ENCODE data around the gene GALNT12. TPM values are rescaled to one million over a fixed set of nuclear protein-coding genes. Genes with fewer than 3 reads are reported as not detected.

The GALNT12 gene
- total RNA-seq, 1 donor from 2014 or later: 1.4 TPM

DNA sequence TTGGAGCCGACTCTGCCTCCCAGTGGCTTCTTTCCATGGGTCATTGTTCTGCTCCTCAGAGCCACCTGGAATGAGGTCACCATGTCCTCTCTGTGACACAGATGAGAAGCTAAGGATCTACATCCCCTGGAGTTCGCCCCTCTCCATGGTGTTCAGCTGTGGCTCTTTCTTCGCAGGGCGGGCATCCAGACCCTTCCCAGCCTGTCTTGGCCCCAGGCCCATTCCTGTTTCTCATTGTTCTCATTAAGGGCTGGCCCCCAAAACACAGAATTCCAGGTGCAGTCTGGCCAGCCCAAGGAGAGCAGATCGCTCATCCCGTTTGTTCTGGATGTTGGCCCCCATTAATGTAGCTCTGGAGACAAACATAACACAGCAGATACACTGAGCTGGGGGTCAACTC, 69.8 kb downstream of the GALNT12 start:
- peak; percentile 39 for DNase-seq (ENCODE audit: low spot score)

DNA sequence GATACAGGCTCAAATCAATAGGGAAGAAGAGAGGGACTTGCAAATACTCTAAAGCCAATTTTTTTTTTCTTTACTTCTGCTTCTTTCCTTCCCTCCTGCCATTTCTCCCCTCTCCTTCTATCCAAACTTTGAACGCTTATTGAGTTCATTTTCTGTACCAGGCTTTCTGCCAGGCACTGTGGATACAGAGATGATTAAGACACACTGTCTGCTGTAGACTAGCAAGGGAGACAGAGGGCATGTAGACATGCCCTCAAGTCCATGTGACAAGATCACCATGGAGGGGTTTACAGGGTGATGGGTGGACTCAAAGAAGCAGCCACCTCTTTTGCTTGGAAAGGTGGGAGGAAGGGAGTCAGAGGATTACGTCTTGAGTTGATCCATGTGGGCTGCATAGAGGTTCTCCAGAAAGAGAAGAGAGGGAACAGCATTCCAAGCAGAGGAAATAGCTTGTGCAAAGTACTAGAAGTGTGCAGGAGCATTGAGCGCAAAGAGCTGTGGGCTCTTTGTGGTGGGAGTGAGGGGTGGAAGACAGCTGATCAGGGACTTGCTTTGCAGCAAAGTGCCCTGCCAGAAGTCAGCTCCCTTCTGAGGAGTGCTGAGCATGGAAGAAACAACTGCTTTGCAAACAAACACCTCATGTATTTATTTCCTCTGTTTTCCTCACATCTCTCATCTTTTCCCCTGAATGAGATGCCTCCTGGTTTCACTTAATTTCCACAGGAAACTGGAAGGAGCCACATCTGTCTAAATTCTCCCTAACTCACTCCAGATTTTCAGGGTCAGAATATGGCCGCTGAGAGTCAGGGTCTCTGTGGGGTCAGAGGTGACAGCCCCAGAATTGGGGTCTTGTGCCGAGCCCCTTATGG, 71.9 kb downstream of the GALNT12 start:
- peak; percentile 39 for DNase-seq (ENCODE audit: low spot score)

DNA sequence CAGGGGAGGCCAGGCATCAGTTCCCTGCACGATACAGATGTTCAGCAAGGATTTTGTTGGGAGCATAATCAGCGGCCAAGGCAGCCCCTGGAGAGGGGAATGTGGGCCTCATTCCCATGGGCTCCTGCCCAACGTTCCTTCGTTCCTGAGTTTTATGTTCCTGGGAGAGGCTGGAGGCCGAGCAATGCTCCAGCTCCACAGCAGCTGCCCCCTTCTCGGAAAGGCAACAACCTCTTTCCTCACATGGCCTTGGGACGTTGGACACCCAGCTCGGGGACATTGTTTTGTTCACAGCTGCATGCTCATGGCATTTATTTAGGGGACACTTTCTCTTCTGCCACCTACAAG, 72.5 kb downstream of the GALNT12 start:
- peak; percentile 62 for DNase-seq (ENCODE audit: low spot score)

DNA sequence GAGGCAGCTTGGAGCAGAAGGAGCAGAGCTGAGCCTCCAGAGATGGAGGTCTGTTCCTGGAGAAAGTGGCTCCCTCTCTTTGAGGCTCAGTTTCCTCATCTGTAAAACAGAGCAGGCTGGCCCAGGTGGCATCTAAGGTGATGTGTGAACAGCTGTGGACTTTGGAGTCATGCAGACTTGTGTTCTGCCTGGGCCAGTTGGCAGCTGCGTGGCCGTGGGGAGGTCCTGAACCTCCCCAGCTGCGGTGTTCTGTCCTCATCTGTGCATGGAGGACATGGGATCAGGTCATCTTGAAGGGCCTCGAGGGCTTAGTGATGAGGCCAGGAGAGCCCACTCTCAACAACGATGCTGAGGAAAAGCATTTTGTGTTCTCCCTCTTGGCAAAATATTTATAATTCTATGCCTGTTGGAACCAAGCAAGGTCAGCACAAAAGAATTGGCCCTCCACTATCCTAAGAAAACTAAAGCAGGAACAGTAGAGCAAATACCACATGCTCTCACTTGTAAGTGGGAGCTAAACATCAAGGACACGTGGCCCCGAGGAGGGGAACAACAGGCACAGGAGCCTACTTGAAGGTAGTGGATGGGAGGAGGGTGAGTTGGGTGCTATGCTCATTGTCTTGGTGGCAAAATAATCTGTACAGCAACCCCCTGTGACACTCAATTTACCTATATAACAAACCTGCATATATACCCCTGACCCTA, 73.0 kb downstream of the GALNT12 start:
- DNase-seq (ENCODE audit: low spot score): peak; percentile 26

DNA sequence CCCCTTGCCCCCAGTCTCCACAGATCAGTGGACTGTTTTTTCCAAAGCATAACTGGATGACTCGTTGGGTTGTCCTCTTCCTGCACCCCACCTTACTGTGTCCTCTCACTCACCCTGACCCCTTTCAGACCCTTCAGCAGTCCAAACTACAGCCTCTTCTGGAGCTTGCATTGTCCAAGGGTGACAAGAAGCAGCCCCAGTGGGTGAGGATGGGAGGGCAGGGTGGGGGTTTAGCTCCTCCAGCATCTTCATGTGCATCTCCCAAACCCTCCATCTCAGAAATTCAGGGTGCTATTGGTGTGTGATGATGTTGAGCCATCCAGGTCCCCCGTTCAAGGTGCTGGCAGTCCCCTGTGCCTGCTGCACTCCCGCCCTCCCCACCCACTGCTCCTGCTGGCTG, 73.9 kb downstream of the GALNT12 start:
- DNase-seq (ENCODE audit: low spot score): peak; percentile 57

DNA sequence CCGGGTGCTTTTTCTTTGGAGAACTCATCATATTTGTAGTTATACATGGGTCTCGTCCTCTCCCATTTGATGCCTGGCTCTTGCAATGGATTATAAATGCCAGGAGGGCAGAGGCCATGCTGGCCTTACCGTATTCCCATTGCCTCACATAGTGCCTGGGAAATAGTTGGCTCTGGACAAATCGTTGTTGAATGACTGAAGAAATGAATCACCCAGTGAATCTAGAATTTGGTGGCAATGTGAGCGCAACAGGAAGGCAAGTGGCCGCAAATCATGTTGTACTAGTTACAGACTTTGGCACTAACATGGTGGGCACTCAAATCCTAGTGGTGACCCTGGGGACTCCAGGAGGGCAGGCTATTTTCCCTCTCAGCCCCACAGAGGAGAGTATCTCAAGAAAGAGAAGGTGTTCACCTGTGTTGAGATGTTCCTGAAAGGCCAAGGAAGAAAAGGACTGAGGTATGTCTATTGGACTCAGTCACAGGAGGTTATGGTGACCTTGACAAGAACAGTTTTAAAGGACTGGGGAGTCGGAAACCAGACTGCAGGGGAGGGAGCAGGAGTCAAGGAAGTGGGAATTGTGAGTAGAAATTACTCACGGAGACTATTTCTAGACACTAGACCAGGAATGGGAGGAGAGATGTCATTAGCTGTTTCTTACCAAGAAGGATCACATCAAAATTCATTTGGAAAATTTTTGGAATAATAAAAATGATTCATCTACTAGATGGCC, 74.5 kb downstream of the GALNT12 start:
- DNase-seq (ENCODE audit: low spot score): peak; percentile 11

DNA sequence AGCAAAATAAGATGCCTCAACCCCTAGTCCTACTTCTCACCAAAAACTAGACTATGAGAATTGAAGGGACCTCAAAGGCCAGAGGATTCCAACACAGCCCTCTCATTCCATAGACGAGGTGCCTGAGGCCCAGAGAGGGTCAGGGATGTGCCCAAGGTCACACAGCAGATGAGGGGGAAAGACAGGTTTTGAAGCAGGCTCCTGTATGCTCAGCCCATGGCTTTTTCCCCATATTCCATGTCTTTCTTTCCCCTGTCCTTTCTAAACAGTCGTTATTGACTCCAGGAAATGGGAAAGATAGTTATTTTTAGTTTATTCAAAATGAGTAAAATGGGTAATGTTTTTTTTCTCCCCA, 75.1 kb downstream of the GALNT12 start:
- peak; percentile 8 for DNase-seq (ENCODE audit: low spot score)

DNA sequence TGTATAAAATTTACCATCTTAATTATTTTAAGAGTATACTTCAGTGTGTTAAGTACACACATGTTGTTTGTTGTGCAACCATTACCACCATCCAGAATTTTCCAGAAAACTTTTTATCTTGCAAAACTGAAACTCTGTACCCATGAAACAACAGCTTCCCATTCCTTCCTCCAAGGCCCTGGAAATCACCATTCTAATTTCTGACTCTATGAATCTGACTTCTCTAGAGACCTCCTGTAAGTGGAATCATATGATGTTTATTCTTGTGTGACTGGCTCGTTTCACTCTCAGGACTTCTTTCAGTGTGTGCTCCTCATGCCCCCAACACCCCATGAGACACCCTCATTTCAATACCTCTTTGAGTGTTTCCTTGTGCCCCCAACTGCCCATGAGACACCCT, 75.8 kb downstream of the GALNT12 start:
- DNase-seq (ENCODE audit: low spot score): no peak

DNA sequence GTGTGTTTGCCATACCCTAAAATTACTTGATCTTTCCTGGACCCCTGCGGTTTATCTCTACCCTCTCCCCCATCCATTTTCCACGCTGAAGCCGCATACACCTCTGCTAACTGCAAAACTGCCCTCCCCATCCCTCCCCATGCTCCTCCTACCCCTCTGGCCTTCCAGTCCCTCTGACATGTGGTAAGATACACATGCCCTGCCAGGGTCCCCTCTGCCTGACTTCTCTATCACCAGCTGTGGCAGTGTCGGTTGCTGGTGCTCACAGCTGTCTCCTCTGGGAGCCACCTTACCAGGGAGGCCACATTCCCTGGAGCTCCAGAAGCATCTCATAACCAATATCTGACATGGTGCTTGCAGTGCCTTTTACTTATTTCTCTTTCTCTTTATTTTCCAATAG, 77.4 kb downstream of the GALNT12 start:
- peak; percentile 53 for DNase-seq (ENCODE audit: low spot score)

DNA sequence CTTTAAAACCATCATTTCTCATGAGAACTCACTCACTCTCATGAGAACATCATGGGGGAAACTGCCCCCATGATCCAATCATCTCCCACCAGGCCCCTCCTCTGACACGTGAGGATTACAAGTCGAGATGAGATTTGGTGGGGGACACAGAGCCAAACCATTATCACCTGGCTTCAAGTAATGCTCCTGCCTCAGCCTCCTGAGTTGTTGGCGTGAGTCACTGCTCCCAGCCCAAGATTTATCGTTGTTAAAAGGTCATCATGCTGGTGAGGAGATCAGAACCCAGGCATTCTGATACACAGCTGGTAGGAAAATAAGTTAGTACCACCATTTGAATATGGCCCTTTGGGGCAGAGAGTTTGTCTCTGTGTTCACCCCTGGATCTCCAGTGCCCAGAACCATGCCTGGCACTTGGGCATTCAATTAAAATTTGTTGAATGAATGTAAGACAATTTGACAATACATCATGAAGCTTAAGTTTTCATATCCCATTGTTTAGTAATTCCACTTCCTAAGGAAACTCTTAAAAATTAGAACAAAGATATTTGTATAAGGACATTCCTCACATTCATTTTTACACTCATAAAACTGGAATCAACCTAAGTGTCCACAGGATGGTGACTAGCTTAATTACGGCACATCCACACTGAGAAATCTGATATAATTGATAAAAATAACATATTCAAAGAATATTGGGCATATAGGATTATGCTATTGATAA, 78.3 kb downstream of the GALNT12 start:
- DNase-seq (ENCODE audit: low spot score): no peak

DNA sequence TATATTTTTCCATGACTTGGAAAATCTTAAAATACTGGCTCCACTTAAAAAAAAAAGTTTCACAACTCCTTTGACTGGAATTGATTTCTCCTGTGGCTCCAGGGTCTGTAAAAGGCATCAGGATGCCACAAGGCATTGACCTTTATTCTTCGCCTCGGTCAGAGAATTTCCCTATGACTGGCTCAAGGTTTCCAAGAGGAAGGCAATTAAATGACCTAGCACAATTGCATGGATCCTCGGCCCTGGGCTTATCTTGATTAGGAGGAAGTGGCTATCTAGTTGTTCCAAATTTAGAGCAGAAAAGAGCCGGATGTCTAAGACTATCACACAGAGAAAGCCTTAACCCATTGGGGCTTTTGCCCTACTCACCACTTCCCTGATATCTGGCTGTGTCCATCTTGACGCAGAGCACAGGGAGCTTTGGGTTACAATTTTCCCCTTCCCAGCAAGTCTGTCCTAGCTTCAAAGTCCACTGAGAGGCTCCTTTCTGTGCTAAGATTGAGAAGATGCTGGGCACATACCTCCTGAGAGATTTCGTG, 79.3 kb downstream of the GALNT12 start:
- no peak for DNase-seq (ENCODE audit: low spot score)

DNA sequence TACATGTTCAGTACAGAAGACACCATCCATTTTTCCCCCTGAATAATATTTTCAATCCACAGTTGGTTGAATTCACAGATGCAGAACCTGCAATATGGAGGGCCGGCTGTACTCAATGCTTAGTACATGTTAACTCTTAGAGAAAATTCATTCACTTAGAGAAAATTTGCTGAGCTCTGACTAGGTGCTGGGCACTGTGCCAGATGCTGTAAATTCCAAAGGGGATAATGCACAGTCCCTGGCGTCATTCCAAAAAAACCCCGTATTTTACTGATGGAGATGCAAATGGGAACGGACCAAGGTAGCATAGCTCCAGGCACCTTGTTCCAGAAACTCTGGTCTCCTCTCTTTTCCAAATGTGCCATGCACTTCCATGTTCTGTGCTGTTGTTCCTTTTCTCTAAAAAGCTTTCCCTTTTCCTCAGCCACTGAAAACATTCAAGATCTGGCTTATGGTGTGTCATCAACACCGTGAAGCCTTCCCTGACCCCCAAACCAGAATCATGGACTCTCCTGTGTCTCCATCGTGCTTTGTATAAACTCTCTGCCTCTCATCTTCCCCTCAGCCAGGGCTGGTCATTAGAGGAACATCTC, 80.5 kb downstream of the GALNT12 start:
- no peak for DNase-seq (ENCODE audit: low spot score)

DNA sequence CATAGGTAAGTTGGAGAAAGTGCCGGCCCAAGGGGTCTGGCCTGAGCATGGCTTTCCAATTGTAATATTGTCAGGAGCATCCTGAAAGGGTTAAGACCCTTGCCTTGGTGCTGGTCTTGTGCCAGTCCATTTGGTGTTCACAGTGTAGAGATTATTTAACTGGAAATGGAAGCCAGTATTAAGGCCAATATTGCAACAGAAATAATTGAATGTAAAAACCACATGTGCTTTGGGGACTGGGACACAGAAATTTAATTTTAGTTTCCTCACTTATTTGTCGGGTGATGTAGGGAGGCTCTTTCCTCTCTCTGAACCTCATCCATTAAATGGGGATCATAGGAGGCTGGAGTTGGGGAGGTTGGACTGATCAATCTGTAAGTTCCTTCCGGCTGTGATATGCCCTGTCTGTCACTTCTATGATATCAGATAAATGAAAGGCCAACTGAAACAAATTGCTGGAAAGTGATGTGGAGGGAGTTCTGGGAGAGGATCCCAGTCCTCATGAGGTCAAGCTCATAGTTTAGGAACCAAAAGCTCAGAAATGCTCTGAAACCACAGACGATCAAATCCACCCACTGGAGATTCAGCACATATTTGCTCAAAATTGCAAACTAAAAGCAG, 81.4 kb downstream of the GALNT12 start:
- DNase-seq (ENCODE audit: low spot score): no peak

DNA sequence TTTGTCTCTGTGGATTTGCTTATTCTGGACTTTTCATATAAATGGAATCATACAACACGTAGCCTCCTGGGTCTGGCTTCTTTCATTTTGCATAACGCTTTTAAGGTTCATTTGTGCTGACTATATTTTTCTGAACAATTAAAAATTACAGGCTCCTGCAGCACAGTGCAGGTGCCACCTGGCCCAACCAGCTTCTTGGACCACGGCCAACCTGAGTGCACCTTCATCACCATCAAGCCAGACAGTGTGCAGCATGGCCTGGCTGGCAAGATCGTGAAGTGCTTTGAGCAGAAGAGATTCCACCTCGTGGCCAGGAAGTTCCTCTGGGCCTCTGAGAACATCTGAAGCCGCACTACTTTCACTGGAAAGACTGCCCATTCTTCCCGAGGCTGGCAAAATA, 82.8 kb downstream of the GALNT12 start:
- DNase-seq (ENCODE audit: low spot score): no peak

DNA sequence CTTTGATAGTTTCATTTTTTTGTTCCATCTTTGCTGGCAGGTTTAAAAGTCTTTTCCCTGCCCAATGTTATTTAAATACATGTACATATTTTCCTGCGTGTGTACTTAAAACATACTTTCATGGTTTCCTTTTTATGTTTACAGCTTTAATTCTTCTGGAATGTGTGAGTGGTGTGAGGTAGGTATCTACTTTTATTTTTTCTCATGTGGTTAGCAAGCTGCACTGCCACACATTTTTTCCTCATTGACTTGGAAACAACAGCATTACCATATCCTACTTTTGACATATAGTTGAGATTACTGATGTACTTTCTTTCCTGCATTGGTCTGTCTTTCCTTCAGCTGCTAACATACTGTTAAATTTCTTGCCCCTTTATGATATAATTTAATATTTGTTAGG, 84.8 kb downstream of the GALNT12 start:
- no peak for DNase-seq (ENCODE audit: low spot score)

DNA sequence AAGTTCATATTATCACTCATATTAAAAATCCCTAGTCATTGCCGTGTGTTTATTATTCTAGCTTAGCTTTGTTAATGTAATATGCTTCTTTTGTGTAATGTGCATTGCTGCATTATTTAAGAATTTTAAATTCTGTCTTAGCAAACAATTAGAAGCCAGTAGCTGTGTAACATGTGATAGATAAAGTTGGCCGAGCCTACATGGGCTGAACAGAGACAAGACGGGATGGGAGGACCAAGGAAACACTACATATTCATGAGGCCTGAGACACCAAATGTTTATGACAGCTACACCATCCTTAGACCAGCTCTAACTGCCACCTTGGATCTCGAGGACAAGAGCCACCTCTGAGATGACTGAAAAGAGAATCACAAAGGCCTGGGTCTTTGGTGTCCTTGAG, 85.2 kb downstream of the GALNT12 start:
- no peak for DNase-seq (ENCODE audit: low spot score)

DNA sequence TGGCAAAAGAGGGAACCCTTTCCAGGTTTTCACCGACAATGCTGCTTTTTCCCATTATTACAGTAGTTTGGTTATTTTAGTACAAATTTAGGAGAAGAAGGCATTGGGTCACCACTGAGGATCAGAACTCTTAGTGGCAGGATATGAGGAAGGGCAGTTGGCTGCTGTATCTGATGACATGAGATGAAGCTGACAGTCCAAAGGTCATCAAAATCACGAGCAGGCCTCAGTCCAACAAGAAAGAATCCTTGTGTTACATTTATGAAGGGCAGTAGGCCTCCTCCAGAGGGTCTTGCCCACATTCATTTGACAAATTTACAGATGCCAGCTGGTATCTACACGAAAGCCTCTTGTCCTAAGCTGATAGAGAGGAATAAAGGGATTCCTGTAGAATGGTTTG, 86.7 kb downstream of the GALNT12 start:
- DNase-seq (ENCODE audit: low spot score): no peak

DNA sequence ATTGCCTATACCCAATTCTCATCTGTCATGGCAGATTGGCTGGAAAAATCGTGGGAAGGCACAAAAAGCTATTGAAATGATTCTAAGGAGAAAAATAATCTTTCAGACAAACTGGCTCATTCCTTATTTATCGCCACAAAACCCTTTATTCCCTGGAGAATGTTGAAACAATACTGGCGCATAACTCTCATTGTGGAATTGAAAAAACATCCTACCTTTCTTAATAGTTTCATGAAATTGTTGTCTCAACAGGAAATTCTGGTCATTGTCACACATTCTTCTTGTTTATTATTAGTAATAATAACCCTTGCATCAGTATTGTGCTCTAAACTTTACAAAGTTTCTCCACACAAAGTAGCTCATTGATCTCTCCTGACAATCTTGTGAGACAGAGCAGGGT, 87.3 kb downstream of the GALNT12 start:
- DNase-seq (ENCODE audit: low spot score): no peak

DNA sequence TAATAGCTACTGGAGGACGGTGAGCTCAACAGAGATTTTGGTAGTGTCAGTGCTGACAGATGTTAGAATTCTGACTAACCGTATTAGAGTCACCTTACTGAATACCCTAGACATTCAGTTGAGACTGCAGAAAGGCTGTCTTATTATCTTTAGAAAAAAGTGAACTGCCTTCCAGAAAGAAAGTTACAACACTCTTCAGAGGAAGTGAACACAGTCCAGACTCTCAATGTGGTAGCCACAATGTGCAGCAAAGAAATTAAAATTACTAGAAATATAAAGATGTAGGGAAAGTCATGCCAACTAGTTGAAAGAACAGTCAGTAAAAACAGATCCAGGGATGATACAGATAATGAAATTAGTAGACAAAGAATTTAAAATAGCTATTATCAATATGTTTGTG, 89.2 kb downstream of the GALNT12 start:
- no peak for DNase-seq (ENCODE audit: low spot score)

DNA sequence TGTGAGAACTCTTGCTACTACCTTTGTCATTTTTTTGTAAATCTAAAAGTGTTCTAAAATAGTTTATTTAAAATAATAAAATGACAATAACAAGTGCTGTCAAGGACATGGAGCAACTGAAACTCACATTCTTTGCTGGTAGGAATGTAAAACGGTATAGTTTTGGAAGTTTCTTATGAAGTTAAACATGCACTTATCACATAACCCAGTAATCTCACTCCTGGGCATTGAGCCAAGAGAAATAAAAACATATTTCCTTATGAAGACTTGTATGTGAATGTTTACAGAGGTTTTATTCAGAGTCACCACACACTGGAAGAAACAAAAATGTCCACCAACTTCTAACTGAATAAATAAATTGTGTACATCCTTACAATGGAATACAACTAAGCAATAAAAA, 90.3 kb downstream of the GALNT12 start:
- DNase-seq (ENCODE audit: low spot score): no peak
